ENCODE results near the gene GNAI3.
A peak's percentile ranks its signal among the peaks of the same experiment; 100 is the strongest.

The GNAI3 gene

GRCh38 chr1:109548321-109549267 is at the start of gene GNAI3:
TSS of gene GNAI3 (plus strand) at chr1:109548615. CDS start at chr1:109548721, 106 bp downstream.
- peak; percentile 93 for DNase-seq (ENCODE audit: low read depth in 2 of 2, low spot score in 1 of 2)

GRCh38 chr1:109499081-109499480 is 49.3 kb upstream of the GNAI3 start:
- no peak for DNase-seq (ENCODE audit: low read depth in 2 of 2, low spot score in 1 of 2)

GRCh38 chr1:109499661-109500536 is 48.5 kb upstream of the GNAI3 start:
- DNase-seq (ENCODE audit: low read depth in 2 of 2, low spot score in 1 of 2): no peak

GRCh38 chr1:109500941-109501381 is 47.5 kb upstream of the GNAI3 start:
- DNase-seq (ENCODE audit: low read depth in 2 of 2, low spot score in 1 of 2): no peak

- DNase-seq (ENCODE audit: low read depth in 2 of 2, low spot score in 1 of 2): no peak
These were observed 46.6 kb upstream of the GNAI3 start for GRCh38 chr1:109501644-109502363.

- DNase-seq (ENCODE audit: low read depth in 2 of 2, low spot score in 1 of 2): no peak
These were observed 46.0 kb upstream of the GNAI3 start for GRCh38 chr1:109502364-109502851.

- DNase-seq (ENCODE audit: low read depth in 2 of 2, low spot score in 1 of 2): no peak
These were observed 44.5 kb upstream of the GNAI3 start for GRCh38 chr1:109503935-109504334.

- DNase-seq (ENCODE audit: low read depth in 2 of 2, low spot score in 1 of 2): no peak
These were observed 43.4 kb upstream of the GNAI3 start for GRCh38 chr1:109504974-109505373.

- DNase-seq (ENCODE audit: low read depth in 2 of 2, low spot score in 1 of 2): no peak
These were observed 40.2 kb upstream of the GNAI3 start for GRCh38 chr1:109508001-109508872.

- DNase-seq (ENCODE audit: low read depth in 2 of 2, low spot score in 1 of 2): no peak
These were observed 39.6 kb upstream of the GNAI3 start for GRCh38 chr1:109508873-109509175.

GRCh38 chr1:109509176-109510134 is 39.0 kb upstream of the GNAI3 start, which contains the start of gene AMIGO1:
TSS of gene AMIGO1 (minus strand) at chr1:109509727. CDS start at chr1:109508912, 815 bp downstream.
- DNase-seq (ENCODE audit: low read depth in 2 of 2, low spot score in 1 of 2): peak in 1 of 2 donors; percentile 18

- DNase-seq (ENCODE audit: low read depth in 2 of 2, low spot score in 1 of 2): no peak
These were observed 35.2 kb upstream of the GNAI3 start for GRCh38 chr1:109513110-109513710.

GRCh38 chr1:109514846-109515245 is 33.6 kb upstream of the GNAI3 start:
- no peak for DNase-seq (ENCODE audit: low read depth in 2 of 2, low spot score in 1 of 2)

GRCh38 chr1:109516872-109517271 is 31.5 kb upstream of the GNAI3 start:
- DNase-seq (ENCODE audit: low read depth in 2 of 2, low spot score in 1 of 2): no peak

- DNase-seq (ENCODE audit: low read depth in 2 of 2, low spot score in 1 of 2): no peak
These were observed 31.1 kb upstream of the GNAI3 start for GRCh38 chr1:109517337-109517736.

GRCh38 chr1:109521002-109521951 is 27.1 kb upstream of the GNAI3 start:
- DNase-seq (ENCODE audit: low read depth in 2 of 2, low spot score in 1 of 2): no peak

GRCh38 chr1:109522026-109522425 is 26.4 kb upstream of the GNAI3 start:
- DNase-seq (ENCODE audit: low read depth in 2 of 2, low spot score in 1 of 2): no peak
